Upper lobe of left lung (tissue), 6 donors: ENCODE results near the gene TARP.

Source experiments
- ATAC-seq, 2 donors: fragments of 200-7000 bp; cut with Tn5 transposase; one replicate each; pipeline ENCODE4 v1.9.1; 2022; ENCODE audit warnings: mild to moderate bottlenecking in 2 of 2, moderate library complexity in 2 of 2; ENCODE audit not compliant: low FRiP score in 2 of 2
- DNase-seq, 2 donors: peaks; one replicate each; pipeline ENCODE4 v3.0.0-alpha.2; 2019 to 2020
- H3K27ac ChIP-seq, 4 donors: fragments of 200-600 bp; sonication (generic); one replicate each; pipeline ENCODE4 v1.5.1; 2016 to 2019
- H3K27me3 ChIP-seq, 4 donors: fragments of 200-600 bp; sonication (generic); one replicate each; pipeline ENCODE4 v1.5.1; 2017 to 2019
- H3K36me3 ChIP-seq, 4 donors: fragments of 200-600 bp; sonication (generic); one replicate each; pipeline ENCODE4 v1.5.1; 2016 to 2019
- H3K4me1 ChIP-seq, 4 donors: fragments of 200-600 bp; sonication (generic); one replicate each; pipeline ENCODE4 v1.5.1; 2018 to 2019
- H3K4me3 ChIP-seq, 4 donors: fragments of 200-600 bp; sonication (generic); one replicate each; pipeline ENCODE4 v1.5.1; 2017 to 2019; ENCODE audit warnings: mild to moderate bottlenecking in 2 of 4, moderate library complexity in 1 of 4
- H3K9me3 ChIP-seq, 4 donors: fragments of 200-600 bp; sonication (generic); one replicate each; pipeline ENCODE4 v1.5.1; 2018 to 2019
- CTCF ChIP-seq, 6 experiments: fragments of 450-650 bp in 4 of 6; fragments of 200-600 bp in 2 of 6; sonication (generic) in 2 of 6; IDR thresholded peaks; one replicate each; pipeline ENCODE4 v1.5.1; 2016 to 2019; ENCODE audit warnings: antibody characterized with exemption in 6 of 6
- EP300 ChIP-seq, 4 donors: sonication (generic); formaldehyde crosslinking; IDR thresholded peaks; one replicate each; pipeline ENCODE4 v1.5.1; 2017; ENCODE audit warnings: antibody characterized with exemption in 4 of 4, control low read depth in 2 of 4
- POLR2A ChIP-seq, 4 donors: fragments of 450-650 bp; IDR thresholded peaks; one replicate each; pipeline ENCODE4 v1.5.1; 2016 to 2017; ENCODE audit warnings: antibody characterized with exemption in 4 of 4, mild to moderate bottlenecking in 2 of 4
- POLR2AphosphoS5 ChIP-seq, 2 donors: sonication (generic); formaldehyde crosslinking; IDR thresholded peaks; one replicate each; pipeline ENCODE4 v1.5.1; 2017; ENCODE audit warnings: antibody characterized with exemption in 2 of 2
- WGBS, 2 donors: methylation state at CpG; one replicate each; pipeline ENCODE4 v1.1.5; 2017 to 2018; 5-methylcytosine and 5-hydroxymethylcytosine counted together
- donor health status: DM: no; HTN: no; CAD: no; lungs with moderate emphysema.
- donor health status: DM: no; HTN: yes; CAD: no; lungs with severe emphysema.

TARP gene

GRCh38 chr7:38224392-38224791 lies 49.0 kb downstream of the TARP start:
- no peak overlapping the region for H3K27ac ChIP-seq
- no peak overlapping the region for H3K4me3 ChIP-seq
- no peak for ATAC-seq
- peaks cover 0 to 8% (median 3%) of the 10 kb centered on the region in 4 donors for H3K4me1 ChIP-seq
- TF ChIP-seq CTCF (IDR thresholded peaks at IDR 0.05) (no peak), POLR2AphosphoS5 (IDR thresholded peaks at IDR 0.05) (no peak), EP300 (IDR thresholded peaks at IDR 0.05) (no peak), POLR2A (IDR thresholded peaks at IDR 0.05) (no peak)
- DNase-seq, result no peak
- WGBS, 2 donors, result 82 to 85% methylated on average over 5 of the region's 5 CpGs
- no peaks in the 10 kb centered on the region for H3K27me3 ChIP-seq
- peaks cover 0 to 53% (median 36%) of the 10 kb centered on the region in 4 donors for H3K36me3 ChIP-seq
- no peaks in the 10 kb centered on the region for H3K9me3 ChIP-seq

GRCh38 chr7:38223306-38223705 lies 50.1 kb downstream of the TARP start:
- no peak overlapping the region for H3K4me3 ChIP-seq
- no peak for TF ChIP-seq EP300 (IDR thresholded peaks at IDR 0.05)
- TF ChIP-seq POLR2AphosphoS5 (IDR thresholded peaks at IDR 0.05), result no peak
- TF ChIP-seq CTCF (IDR thresholded peaks at IDR 0.05), result no peak
- no peak for TF ChIP-seq POLR2A (IDR thresholded peaks at IDR 0.05)
- H3K9me3 ChIP-seq, result no peaks in the 10 kb centered on the region
- H3K27me3 ChIP-seq, result no peaks in the 10 kb centered on the region
- no peak for DNase-seq
- 82 to 87% methylated on average over 2 of the region's 2 CpGs for WGBS, 2 donors
- ATAC-seq, result no peak
- peaks cover 6 to 56% (median 37%) of the 10 kb centered on the region in 4 donors for H3K36me3 ChIP-seq
- no peak overlapping the region for H3K27ac ChIP-seq
- peaks cover 0 to 8% (median 3%) of the 10 kb centered on the region in 4 donors for H3K4me1 ChIP-seq

GRCh38 chr7:38222481-38223096 lies 50.8 kb downstream of the TARP start:
- Histone ChIP-seq H3K27ac (peak overlapping the region in 1 of 4 donors; percentile 56), H3K4me1 (peaks cover 0 to 8% (median 3%) of the 10 kb centered on the region in 4 donors), H3K9me3 (no peaks in the 10 kb centered on the region), H3K4me3 (no peak overlapping the region), H3K27me3 (no peaks in the 10 kb centered on the region), H3K36me3 (peaks cover 6 to 63% (median 42%) of the 10 kb centered on the region in 4 donors)
- TF ChIP-seq CTCF (IDR thresholded peaks at IDR 0.05) (peak; percentile 79 to 93 (median 89)), EP300 (IDR thresholded peaks at IDR 0.05) (no peak)
- 61 to 65% methylated on average over 5 of the region's 5 CpGs for WGBS, 2 donors
- ATAC-seq, result peak; percentile 80 to 90
- DNase-seq, result no peak

GRCh38 chr7:38220452-38220851 lies 53.0 kb downstream of the TARP start:
- ATAC-seq, result no peak
- no peak for DNase-seq
- no peaks in the 10 kb centered on the region for H3K9me3 ChIP-seq
- H3K36me3 ChIP-seq, result peaks cover 6 to 69% (median 43%) of the 10 kb centered on the region in 4 donors
- no peak overlapping the region for H3K4me3 ChIP-seq
- TF ChIP-seq POLR2AphosphoS5 (IDR thresholded peaks at IDR 0.05), result no peak
- no peak for TF ChIP-seq EP300 (IDR thresholded peaks at IDR 0.05)
- no peak for TF ChIP-seq CTCF (IDR thresholded peaks at IDR 0.05)
- TF ChIP-seq POLR2A (IDR thresholded peaks at IDR 0.05), result no peak
- H3K27me3 ChIP-seq, result no peaks in the 10 kb centered on the region
- WGBS, 2 donors, result 75 to 90% methylated on average over 3 of the region's 3 CpGs
- H3K4me1 ChIP-seq, result peaks cover 6 to 23% (median 10%) of the 10 kb centered on the region in 4 donors
- H3K27ac ChIP-seq, result no peak overlapping the region

GRCh38 chr7:38217672-38218071 lies 55.8 kb downstream of the TARP start:
- Histone ChIP-seq H3K27ac (peak overlapping the region in 3 of 4 donors; percentile 26 to 56 (median 35)), H3K36me3 (peaks cover 6 to 64% (median 38%) of the 10 kb centered on the region in 4 donors), H3K4me3 (no peak overlapping the region), H3K9me3 (no peaks in the 10 kb centered on the region), H3K27me3 (no peaks in the 10 kb centered on the region), H3K4me1 (peaks cover 8 to 21% (median 15%) of the 10 kb centered on the region in 4 donors)
- DNase-seq, result no peak
- WGBS, 2 donors, result 81 to 100% methylated on average over 2 of the region's 2 CpGs
- no peak for TF ChIP-seq EP300 (IDR thresholded peaks at IDR 0.05)
- no peak for TF ChIP-seq CTCF (IDR thresholded peaks at IDR 0.05)
- no peak for TF ChIP-seq POLR2A (IDR thresholded peaks at IDR 0.05)
- TF ChIP-seq POLR2AphosphoS5 (IDR thresholded peaks at IDR 0.05), result no peak
- no peak for ATAC-seq
